ENCODE results near the gene CUEDC2. TPM values are rescaled to one million over a fixed set of nuclear protein-coding genes. Genes with fewer than 3 reads are reported as not detected.

CUEDC2 gene
- polyA plus RNA-seq, 4 donors, result 23.3 to 43.8 (median 30.0) TPM

DNA sequence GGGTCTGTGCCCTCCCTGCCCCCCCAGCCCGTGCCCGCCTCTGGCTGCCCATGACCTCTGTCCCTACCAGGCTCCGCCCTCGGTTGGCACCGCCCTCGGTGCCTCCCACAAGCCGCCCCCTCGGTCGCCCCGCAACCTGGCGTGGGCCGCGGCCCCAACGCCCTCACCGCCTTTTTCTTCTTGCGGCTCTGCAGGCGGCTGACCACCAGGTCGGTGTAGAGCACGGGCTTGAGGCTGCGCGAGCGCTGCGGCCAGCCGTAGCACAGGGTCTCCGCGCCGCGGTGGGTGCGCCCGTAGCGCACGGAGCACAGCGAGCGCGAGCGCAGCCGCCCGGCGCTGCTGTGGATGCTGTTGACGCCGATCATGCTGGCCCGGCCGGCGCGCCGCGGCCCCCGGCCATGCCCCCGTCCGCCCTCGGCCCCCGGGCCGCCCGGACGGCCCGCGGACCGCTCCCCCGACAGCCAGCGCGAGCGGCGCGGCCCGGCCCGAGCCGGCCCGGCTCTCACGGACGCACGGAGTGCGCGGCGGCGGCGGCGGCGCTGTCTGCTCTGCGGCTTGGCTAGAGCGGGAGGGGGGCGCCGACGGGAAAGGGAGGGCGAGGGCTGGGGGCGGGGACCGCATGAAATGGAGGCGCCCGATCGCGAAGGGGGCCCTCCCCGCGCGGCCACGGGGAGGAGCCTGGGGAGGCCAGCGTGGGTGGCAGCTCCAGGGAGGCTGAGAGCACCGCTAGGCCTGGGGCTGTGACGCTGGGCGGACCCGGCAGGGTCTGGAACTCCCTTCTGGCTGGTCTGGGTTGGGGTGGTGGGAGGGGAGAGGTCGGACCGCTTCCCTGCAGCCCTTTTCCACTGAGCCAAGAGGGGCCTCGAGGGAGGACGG is 23.4 kb downstream of the CUEDC2 start:
- no peak for FAIRE-seq
- H3K27ac ChIP-seq (ENCODE audit: low read depth in 1 of 3, low read length in 2 of 3), result peak overlapping the region in 1 of 3 donors; percentile 79
- peaks cover 24 to 60% (median 31%) of the 10 kb centered on the region in 3 donors for H3K27me3 ChIP-seq (ENCODE audit: control insufficient read depth in 3 of 3, insufficient read depth in 3 of 3, low read length in 3 of 3)

DNA sequence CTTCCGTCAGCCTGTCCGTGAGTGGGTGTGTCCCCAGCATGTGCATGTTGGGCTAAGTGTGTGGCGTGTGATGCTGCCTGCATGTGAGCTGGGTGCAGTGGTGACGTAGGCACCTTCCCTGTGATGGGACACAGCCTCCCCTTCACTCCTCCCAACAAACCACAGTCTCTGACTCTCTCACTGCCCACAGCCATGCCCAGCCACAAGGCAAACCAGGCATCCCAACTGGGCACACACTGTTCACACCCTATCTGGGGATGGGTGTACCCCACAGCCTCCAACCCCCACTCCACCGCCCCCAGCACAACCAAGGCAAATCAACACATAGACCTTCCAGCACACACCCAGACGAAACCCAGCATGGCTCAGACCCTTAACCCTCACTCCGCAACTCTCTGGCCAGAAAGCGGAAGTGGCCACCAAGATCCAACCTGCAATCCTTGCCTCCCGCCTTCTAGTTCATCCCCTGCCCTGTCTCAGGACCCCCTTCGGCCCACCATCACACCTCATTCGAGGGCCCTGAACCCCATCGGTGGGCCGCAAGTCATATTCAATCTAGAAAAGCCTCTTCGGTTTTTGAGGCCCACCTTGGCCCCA is 24.1 kb downstream of the CUEDC2 start:
- FAIRE-seq (no peak), DNase-seq (no peak)
- WGBS, 3 donors, result 44 to 59% (median 51%) methylated on average over 14 of the region's 14 CpGs
- Histone ChIP-seq H3K4me1 (ENCODE audit: control insufficient read depth in 3 of 3, insufficient read depth in 2 of 3, low read depth in 1 of 3, low read length in 2 of 3) (peaks cover 0 to 38% (median 0%) of the 10 kb centered on the region in 3 donors), H3K27me3 (ENCODE audit: control insufficient read depth in 3 of 3, insufficient read depth in 3 of 3, low read length in 3 of 3) (peaks cover 24 to 54% (median 31%) of the 10 kb centered on the region in 3 donors), H3K4me3 (ENCODE audit: low read depth in 1 of 3, low read length in 3 of 3) (peak overlapping the region in 2 of 3 donors; percentile 45 to 52), H3K36me3 (ENCODE audit: control insufficient read depth in 3 of 3, insufficient read depth in 2 of 3, low read depth in 1 of 3, low read length in 3 of 3) (peaks cover 0 to 67% (median 0%) of the 10 kb centered on the region in 3 donors), H3K9me3 (ENCODE audit: control insufficient read depth in 2 of 2, insufficient read depth in 1 of 2, low read depth in 1 of 2, low read length in 1 of 2) (no peaks in the 10 kb centered on the region), H3K27ac (ENCODE audit: low read depth in 1 of 3, low read length in 2 of 3) (peak overlapping the region in 1 of 3 donors; percentile 79)

More for the DNA sequence above, 23.4 kb downstream of the CUEDC2 start:
- H3K9me3 ChIP-seq (ENCODE audit: control insufficient read depth in 2 of 2, insufficient read depth in 1 of 2, low read depth in 1 of 2, low read length in 1 of 2), result no peaks in the 10 kb centered on the region
- 1 to 2% (median 1%) methylated on average over 51 to 103 of the region's 103 CpGs for WGBS, 3 donors
- peak in 1 of 2 donors; percentile 73 for DNase-seq
- peaks cover 0 to 42% (median 0%) of the 10 kb centered on the region in 3 donors for H3K4me1 ChIP-seq (ENCODE audit: control insufficient read depth in 3 of 3, insufficient read depth in 2 of 3, low read depth in 1 of 3, low read length in 2 of 3)
- H3K36me3 ChIP-seq (ENCODE audit: control insufficient read depth in 3 of 3, insufficient read depth in 2 of 3, low read depth in 1 of 3, low read length in 3 of 3), result peaks cover 0 to 65% (median 0%) of the 10 kb centered on the region in 3 donors
- peak overlapping the region in 2 of 3 donors; percentile 45 to 52 for H3K4me3 ChIP-seq (ENCODE audit: low read depth in 1 of 3, low read length in 3 of 3)

DNA sequence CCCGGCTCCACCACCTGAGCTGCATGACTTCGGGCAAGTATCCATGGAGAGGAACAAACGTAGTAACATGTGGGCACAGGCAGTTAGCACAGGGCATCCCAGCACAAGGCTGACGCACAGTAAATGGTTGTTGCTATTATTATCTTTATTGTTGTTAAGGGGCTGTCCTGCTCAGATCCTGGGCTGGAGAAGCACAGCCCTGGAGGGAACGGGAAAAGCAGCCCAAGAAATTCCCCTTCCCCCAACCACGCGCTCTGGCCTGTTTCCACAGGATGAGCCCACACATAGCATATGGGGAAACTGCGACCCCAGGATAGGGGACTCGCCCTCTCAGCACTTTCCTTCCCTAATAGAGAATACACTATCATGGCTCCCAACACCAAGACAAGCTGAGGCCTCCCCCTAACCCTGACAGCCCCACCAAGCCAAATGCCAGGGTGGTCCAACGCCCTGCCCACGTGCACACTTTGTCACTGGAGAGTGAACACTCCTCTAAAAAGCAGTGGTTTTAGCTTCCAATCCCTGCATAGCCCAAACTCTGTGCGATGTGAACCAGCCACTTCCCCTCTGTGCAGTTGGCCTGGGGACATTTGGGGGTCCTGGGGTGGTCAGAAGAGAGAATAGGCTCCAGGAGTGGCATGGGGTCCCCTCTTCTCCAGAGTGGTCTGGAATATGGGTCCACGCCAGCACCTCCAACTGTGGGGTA is 24.8 kb downstream of the CUEDC2 start:
- Histone ChIP-seq H3K27me3 (ENCODE audit: control insufficient read depth in 3 of 3, insufficient read depth in 3 of 3, low read length in 3 of 3) (peaks cover 24 to 48% (median 31%) of the 10 kb centered on the region in 3 donors), H3K4me1 (ENCODE audit: control insufficient read depth in 3 of 3, insufficient read depth in 2 of 3, low read depth in 1 of 3, low read length in 2 of 3) (peaks cover 0 to 34% (median 0%) of the 10 kb centered on the region in 3 donors), H3K27ac (ENCODE audit: low read depth in 1 of 3, low read length in 2 of 3) (peak overlapping the region in 1 of 3 donors; percentile 79), H3K9me3 (ENCODE audit: control insufficient read depth in 2 of 2, insufficient read depth in 1 of 2, low read depth in 1 of 2, low read length in 1 of 2) (no peaks in the 10 kb centered on the region), H3K4me3 (ENCODE audit: low read depth in 1 of 3, low read length in 3 of 3) (peak overlapping the region in 1 of 3 donors; percentile 45), H3K36me3 (ENCODE audit: control insufficient read depth in 3 of 3, insufficient read depth in 2 of 3, low read depth in 1 of 3, low read length in 3 of 3) (peaks cover 0 to 65% (median 3%) of the 10 kb centered on the region in 3 donors)
- no peak for FAIRE-seq
- DNase-seq, result no peak
- WGBS, 3 donors, result 76 to 82% (median 78%) methylated on average over 13 of the region's 13 CpGs

DNA sequence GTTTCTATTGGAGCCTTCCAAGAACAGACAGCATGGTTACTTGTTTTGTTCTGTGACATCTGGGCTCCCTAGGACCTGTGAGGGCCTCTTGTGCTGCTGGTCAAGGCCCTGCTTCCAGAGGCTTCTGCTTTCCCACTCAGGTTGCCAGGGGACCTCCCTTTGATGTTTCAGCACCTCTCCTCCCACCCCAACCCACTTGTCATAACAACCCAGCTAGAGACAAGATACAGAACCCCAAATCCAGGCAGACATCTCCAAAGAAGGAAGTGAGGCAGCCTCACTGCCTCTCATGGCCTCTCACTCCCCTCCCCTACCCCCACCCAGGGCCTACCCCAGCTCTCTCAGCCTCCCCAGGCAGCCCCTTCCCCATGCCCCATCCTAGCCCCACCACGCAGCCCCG is 25.6 kb downstream of the CUEDC2 start:
- Histone ChIP-seq H3K4me1 (ENCODE audit: control insufficient read depth in 3 of 3, insufficient read depth in 2 of 3, low read depth in 1 of 3, low read length in 2 of 3) (peaks cover 0 to 29% (median 0%) of the 10 kb centered on the region in 3 donors), H3K27ac (ENCODE audit: low read depth in 1 of 3, low read length in 2 of 3) (peak overlapping the region in 1 of 3 donors; percentile 79), H3K4me3 (ENCODE audit: low read depth in 1 of 3, low read length in 3 of 3) (no peak overlapping the region), H3K9me3 (ENCODE audit: control insufficient read depth in 2 of 2, insufficient read depth in 1 of 2, low read depth in 1 of 2, low read length in 1 of 2) (no peaks in the 10 kb centered on the region), H3K36me3 (ENCODE audit: control insufficient read depth in 3 of 3, insufficient read depth in 2 of 3, low read depth in 1 of 3, low read length in 3 of 3) (peaks cover 0 to 65% (median 3%) of the 10 kb centered on the region in 3 donors), H3K27me3 (ENCODE audit: control insufficient read depth in 3 of 3, insufficient read depth in 3 of 3, low read length in 3 of 3) (peaks cover 19 to 40% (median 29%) of the 10 kb centered on the region in 3 donors)
- FAIRE-seq, result no peak
- WGBS, 3 donors, result 80 to 93% (median 87%) methylated on average over 1 to 2 of the region's 2 CpGs
- no peak for DNase-seq

DNA sequence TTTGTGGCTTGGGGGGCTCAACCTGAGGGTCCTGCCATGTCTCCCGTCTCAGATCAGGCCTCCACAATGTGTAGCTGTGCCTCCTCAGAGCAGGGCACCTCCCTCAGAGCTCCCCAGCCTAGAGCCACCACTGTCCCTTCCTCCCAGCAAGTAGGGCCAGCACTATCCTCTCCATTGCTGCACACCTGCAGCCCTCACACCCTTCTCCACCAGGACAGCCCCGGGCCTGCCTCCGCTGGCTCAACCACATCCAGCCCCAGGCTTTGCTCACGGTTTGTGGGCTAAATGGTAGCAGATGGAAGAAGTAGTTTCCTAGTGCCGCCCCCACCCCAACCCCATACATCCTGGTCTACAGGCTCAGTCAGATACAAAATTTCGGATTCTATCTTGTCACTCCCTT is 26.7 kb downstream of the CUEDC2 start:
- Histone ChIP-seq H3K36me3 (ENCODE audit: control insufficient read depth in 3 of 3, insufficient read depth in 2 of 3, low read depth in 1 of 3, low read length in 3 of 3) (peaks cover 2 to 65% (median 7%) of the 10 kb centered on the region in 3 donors), H3K9me3 (ENCODE audit: control insufficient read depth in 2 of 2, insufficient read depth in 1 of 2, low read depth in 1 of 2, low read length in 1 of 2) (no peaks in the 10 kb centered on the region), H3K4me3 (ENCODE audit: low read depth in 1 of 3, low read length in 3 of 3) (no peak overlapping the region), H3K27me3 (ENCODE audit: control insufficient read depth in 3 of 3, insufficient read depth in 3 of 3, low read length in 3 of 3) (peaks cover 12 to 28% (median 20%) of the 10 kb centered on the region in 3 donors), H3K27ac (ENCODE audit: low read depth in 1 of 3, low read length in 2 of 3) (no peak overlapping the region), H3K4me1 (ENCODE audit: control insufficient read depth in 3 of 3, insufficient read depth in 2 of 3, low read depth in 1 of 3, low read length in 2 of 3) (peaks cover 0 to 18% (median 0%) of the 10 kb centered on the region in 3 donors)
- WGBS, 3 donors, result 59 to 73% (median 68%) methylated on average over 6 of the region's 6 CpGs
- FAIRE-seq, result no peak
- no peak for DNase-seq

DNA sequence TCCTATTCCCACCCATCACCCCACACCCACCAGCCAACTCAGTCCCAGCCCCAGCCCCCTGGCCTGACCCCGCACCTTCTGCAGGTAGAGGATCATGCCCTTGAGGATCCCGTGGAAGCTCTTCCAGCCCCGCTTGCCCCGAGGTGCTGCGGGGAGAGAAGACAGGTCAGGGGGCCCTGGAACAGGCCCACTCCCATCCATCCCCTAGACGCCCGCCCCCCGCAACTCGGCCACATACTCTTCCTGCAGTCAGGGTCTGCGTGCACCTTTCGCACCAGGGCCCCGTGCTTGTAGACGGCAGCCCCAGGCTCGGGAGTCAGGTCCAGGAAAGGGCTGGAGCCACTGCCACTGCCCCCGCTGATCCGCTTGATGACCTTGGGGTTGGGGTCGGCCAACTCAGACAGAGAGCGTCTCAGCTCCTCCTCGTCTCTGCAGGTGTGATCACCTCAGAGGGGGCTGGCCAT is 27.2 kb downstream of the CUEDC2 start:
- H3K36me3 ChIP-seq (ENCODE audit: control insufficient read depth in 3 of 3, insufficient read depth in 2 of 3, low read depth in 1 of 3, low read length in 3 of 3), result peaks cover 2 to 66% (median 7%) of the 10 kb centered on the region in 3 donors
- FAIRE-seq (no peak), DNase-seq (no peak)
- WGBS, 3 donors, result 77 to 86% (median 81%) methylated on average over 18 to 19 of the region's 19 CpGs
- peaks cover 11 to 24% (median 16%) of the 10 kb centered on the region in 3 donors for H3K27me3 ChIP-seq (ENCODE audit: control insufficient read depth in 3 of 3, insufficient read depth in 3 of 3, low read length in 3 of 3)
- no peak overlapping the region for H3K4me3 ChIP-seq (ENCODE audit: low read depth in 1 of 3, low read length in 3 of 3)
- peaks cover 0 to 13% (median 0%) of the 10 kb centered on the region in 3 donors for H3K4me1 ChIP-seq (ENCODE audit: control insufficient read depth in 3 of 3, insufficient read depth in 2 of 3, low read depth in 1 of 3, low read length in 2 of 3)
- H3K9me3 ChIP-seq (ENCODE audit: control insufficient read depth in 2 of 2, insufficient read depth in 1 of 2, low read depth in 1 of 2, low read length in 1 of 2), result no peaks in the 10 kb centered on the region
- no peak overlapping the region for H3K27ac ChIP-seq (ENCODE audit: low read depth in 1 of 3, low read length in 2 of 3)

DNA sequence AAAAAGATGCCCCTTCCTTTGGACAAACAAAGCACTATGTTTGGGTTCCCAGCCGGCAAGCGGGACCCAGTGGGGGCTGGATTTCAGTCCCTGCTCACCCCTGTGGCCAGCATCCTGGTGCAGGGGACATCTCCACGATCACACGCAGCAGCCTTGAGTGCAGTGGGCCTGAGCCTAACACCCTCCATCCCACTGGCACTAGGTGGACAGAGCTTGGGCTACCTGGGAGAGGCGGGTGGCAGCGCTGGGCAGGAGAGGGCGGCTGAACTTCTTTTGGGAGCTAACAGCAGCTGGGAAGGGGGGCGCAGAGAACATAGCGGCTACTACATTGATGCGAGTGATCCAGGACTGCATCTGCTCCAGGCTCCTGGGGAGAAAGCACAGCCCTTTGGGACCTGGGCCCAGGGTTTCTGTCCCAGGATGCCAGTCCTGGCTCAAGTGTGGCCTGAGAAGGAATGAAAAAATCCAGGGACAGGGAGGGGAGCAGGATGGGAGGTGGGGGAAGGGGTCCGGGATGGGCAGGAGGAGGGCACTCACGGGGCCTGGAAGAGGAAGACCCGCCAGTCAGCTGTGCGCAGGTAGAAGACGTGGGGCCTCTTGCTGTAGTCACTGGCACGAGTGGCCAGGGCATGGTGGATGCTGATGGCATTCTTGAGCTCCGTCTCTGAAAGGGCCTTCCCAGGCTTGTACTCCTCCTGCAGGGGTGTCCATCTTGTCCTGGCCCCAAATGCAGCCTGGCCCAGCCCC is 27.8 kb downstream of the CUEDC2 start:
- H3K4me3 ChIP-seq (ENCODE audit: low read depth in 1 of 3, low read length in 3 of 3), result no peak overlapping the region
- H3K36me3 ChIP-seq (ENCODE audit: control insufficient read depth in 3 of 3, insufficient read depth in 2 of 3, low read depth in 1 of 3, low read length in 3 of 3), result peaks cover 2 to 72% (median 7%) of the 10 kb centered on the region in 3 donors
- FAIRE-seq (no peak), DNase-seq (no peak)
- H3K4me1 ChIP-seq (ENCODE audit: control insufficient read depth in 3 of 3, insufficient read depth in 2 of 3, low read depth in 1 of 3, low read length in 2 of 3), result peaks cover 0 to 12% (median 0%) of the 10 kb centered on the region in 3 donors
- no peaks in the 10 kb centered on the region for H3K9me3 ChIP-seq (ENCODE audit: control insufficient read depth in 2 of 2, insufficient read depth in 1 of 2, low read depth in 1 of 2, low read length in 1 of 2)
- WGBS, 3 donors, result 84 to 88% (median 86%) methylated on average over 14 to 17 of the region's 17 CpGs
- peaks cover 7 to 17% (median 12%) of the 10 kb centered on the region in 3 donors for H3K27me3 ChIP-seq (ENCODE audit: control insufficient read depth in 3 of 3, insufficient read depth in 3 of 3, low read length in 3 of 3)
- H3K27ac ChIP-seq (ENCODE audit: low read depth in 1 of 3, low read length in 2 of 3), result no peak overlapping the region
